ENCODE measurements around the gene DSN1. TPM values are rescaled to one million over a fixed set of nuclear protein-coding genes. Genes with fewer than 3 reads are reported as not detected.

The DSN1 gene
- total and polyA plus RNA-seq, 2 of the 8 experiments (the other 6 are each of a cell fraction or from before 2014, with no cell fraction given) = 12.0 to 26.2 TPM

GRCh38 chr20:36796875-36797274 lies 23.3 kb upstream of the DSN1 start (continued):
- TF ChIP-seq CHD7 (IDR thresholded peaks at IDR 0.05; ENCODE audit: insufficient replicate concordance, low read length) = no peak

All from H1 (cell line).